Keratinocyte (primary cell): Measurements from ENCODE around the gene CACNG4. TPM values are rescaled to one million over a fixed set of nuclear protein-coding genes. Genes with fewer than 3 reads are reported as not detected.

ENCODE experiments used
- DNase-seq: peaks from one replicate; pipeline ENCODE4 v3.0.0-alpha.2; 2011; ENCODE audit warnings: low read depth, missing footprints, low spot score
- FAIRE-seq: peaks from 2 replicates; lab custom pipeline; 2011; peaks lifted over from hg19 to GRCh38; lab: Jason Lieb, UNC
- H2AFZ ChIP-seq: 2 replicates; pipeline ENCODE4 v1.6.0; 2012; ENCODE audit warnings: low read length, control low read depth, inconsistent platforms; ENCODE audit not compliant: control insufficient read depth
- H3K27ac ChIP-seq: 2 replicates; pipeline ENCODE4 v1.5.1; 2011; ENCODE audit warnings: low read length; ENCODE audit not compliant: control insufficient read depth, insufficient read depth
- H3K27me3 ChIP-seq: 3 replicates; pipeline ENCODE4 v1.6.0; 2011; ENCODE audit warnings: low read length; ENCODE audit not compliant: control insufficient read depth, insufficient read depth; ENCODE audit errors: extremely low read depth
- H3K36me3 ChIP-seq, 2 experiments: 2 replicates in 1 of 2; 3 replicates in 1 of 2; pipeline ENCODE4 v1.5.1; 2011; ENCODE audit warnings: low read length in 2 of 2, mild to moderate bottlenecking in 1 of 2; ENCODE audit not compliant: control insufficient read depth in 2 of 2, insufficient read depth in 2 of 2; ENCODE audit errors: extremely low read depth in 1 of 2
- H3K4me1 ChIP-seq: 3 replicates; pipeline ENCODE4 v1.5.1; 2011; ENCODE audit warnings: low read length; ENCODE audit not compliant: control insufficient read depth, insufficient read depth; ENCODE audit errors: extremely low read depth
- H3K4me2 ChIP-seq: 3 replicates; pipeline ENCODE4 v1.6.0; 2011; ENCODE audit warnings: low read depth, low read length; ENCODE audit not compliant: control insufficient read depth, insufficient read depth; ENCODE audit errors: extremely low read depth
- H3K4me3 ChIP-seq, 3 experiments: fragments of 200-600 bp in 1 of 3; sonication (generic) in 1 of 3; 2 replicates in 2 of 3; 3 replicates in 1 of 3; pipeline ENCODE4 v1.5.1; 2011 to 2016; ENCODE audit warnings: low read length in 3 of 3, mild to moderate bottlenecking in 3 of 3, control low read depth in 2 of 3, inconsistent platforms in 1 of 3, low read depth in 1 of 3, mixed read lengths in 1 of 3, mixed run types in 1 of 3, moderate library complexity in 1 of 3; ENCODE audit not compliant: control insufficient read depth in 2 of 3, insufficient read depth in 2 of 3; ENCODE audit errors: extremely low read depth in 1 of 3
- H3K79me2 ChIP-seq: 2 replicates; pipeline ENCODE4 v1.6.0; 2012; ENCODE audit warnings: low read length; ENCODE audit not compliant: control insufficient read depth, insufficient read depth
- H3K9ac ChIP-seq: 3 replicates; pipeline ENCODE4 v1.6.0; 2011; ENCODE audit warnings: low read length; ENCODE audit not compliant: control insufficient read depth, insufficient read depth; ENCODE audit errors: extremely low read depth
- H3K9me1 ChIP-seq: 3 replicates; pipeline ENCODE4 v1.6.0; 2011; ENCODE audit warnings: low read length; ENCODE audit not compliant: control insufficient read depth, insufficient read depth; ENCODE audit errors: extremely low read depth
- H3K9me3 ChIP-seq: 2 replicates; pipeline ENCODE4 v1.5.1; 2012; ENCODE audit warnings: low read depth, low read length; ENCODE audit not compliant: control insufficient read depth
- H4K20me1 ChIP-seq: 3 replicates; pipeline ENCODE4 v1.6.0; 2011; ENCODE audit warnings: low read length; ENCODE audit not compliant: control insufficient read depth, insufficient read depth; ENCODE audit errors: extremely low read depth
- EZH2 ChIP-seq: IDR thresholded peaks from one replicate; pipeline ENCODE4 v1.6.1; 2012; ENCODE audit warnings: inconsistent platforms, mild to moderate bottlenecking, low read length, moderate library complexity
- dilution Hi-C: fragments of 300-500 bp; cut with MboI; formaldehyde crosslinking; loops from one replicate; pipeline ENCODE4 v1.7.0; 2020; ENCODE audit warnings: low sequenced_read_pairs; ENCODE audit not compliant: extremely low pct_ligation_motif_present
- polyA plus RNA-seq, 5 experiments: library from polyadenylated mRNA; depleted of rRNA in 3 of 5; stranded (reverse) in 3 of 5; stranded (forward) in 1 of 5; unstranded in 1 of 5; fragments of >200 nt; gene quantifications; 1 replicate in 1 of 5; 2 replicates in 3 of 5; 3 replicates in 1 of 5; pipeline versions ENCODE4 v1.2.1 to v1.2.3, GENCODE V29; 2011 to 2012; ENCODE audit warnings: missing spikeins in 2 of 5, low read depth in 1 of 5, low replicate concordance in 1 of 5
- TF ChIP-seq, protein P1 (sequence below), 3 experiments: IDR thresholded peaks in 1 of 3; conservative IDR thresholded peaks in 1 of 3; optimal IDR thresholded peaks in 1 of 3; 2 replicates in 2 of 3; 3 replicates in 1 of 3; pipeline versions ENCODE3 to v1.5.1; 2011; ENCODE audit warnings: low read length in 3 of 3, mild to moderate bottlenecking in 3 of 3, moderate library complexity in 2 of 3, control low read depth in 1 of 3, inconsistent platforms in 1 of 3; ENCODE audit not compliant: insufficient read depth in 2 of 3; ENCODE audit errors: extremely low read depth in 1 of 3

CACNG4 gene
- polyA plus RNA-seq, 1 donor (not counting 4 experiments of a cell fraction or from before 2014, with no cell fraction given): not detected

DNA sequence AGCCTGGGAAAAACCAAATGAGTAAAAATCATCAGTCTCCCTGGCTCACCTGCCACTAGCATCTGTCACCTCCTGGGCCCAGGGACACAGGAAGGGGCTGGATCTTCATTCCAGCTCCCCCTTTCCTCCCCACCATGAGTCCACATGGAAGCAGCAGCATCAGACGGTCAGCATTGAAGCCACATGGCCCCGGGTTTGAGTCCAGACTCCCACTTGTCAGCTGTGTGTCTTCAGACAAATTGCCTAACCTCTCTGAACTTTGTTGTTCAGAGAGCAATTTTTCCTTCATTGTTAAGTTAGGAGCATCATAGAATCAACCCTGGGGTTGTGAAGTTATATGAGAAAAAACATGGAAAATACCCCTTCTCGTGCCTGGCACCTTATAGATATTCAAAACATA lies 10.7 kb downstream of the CACNG4 start:
- no peaks in the 10 kb centered on the region for H3K9me1 ChIP-seq
- peaks cover 26% of the 10 kb centered on the region for H3K27me3 ChIP-seq
- no peaks in the 10 kb centered on the region for H3K79me2 ChIP-seq
- no peak overlapping the region for H3K27ac ChIP-seq
- no peak overlapping the region for H2AFZ ChIP-seq
- TF ChIP-seq, protein P1, sequence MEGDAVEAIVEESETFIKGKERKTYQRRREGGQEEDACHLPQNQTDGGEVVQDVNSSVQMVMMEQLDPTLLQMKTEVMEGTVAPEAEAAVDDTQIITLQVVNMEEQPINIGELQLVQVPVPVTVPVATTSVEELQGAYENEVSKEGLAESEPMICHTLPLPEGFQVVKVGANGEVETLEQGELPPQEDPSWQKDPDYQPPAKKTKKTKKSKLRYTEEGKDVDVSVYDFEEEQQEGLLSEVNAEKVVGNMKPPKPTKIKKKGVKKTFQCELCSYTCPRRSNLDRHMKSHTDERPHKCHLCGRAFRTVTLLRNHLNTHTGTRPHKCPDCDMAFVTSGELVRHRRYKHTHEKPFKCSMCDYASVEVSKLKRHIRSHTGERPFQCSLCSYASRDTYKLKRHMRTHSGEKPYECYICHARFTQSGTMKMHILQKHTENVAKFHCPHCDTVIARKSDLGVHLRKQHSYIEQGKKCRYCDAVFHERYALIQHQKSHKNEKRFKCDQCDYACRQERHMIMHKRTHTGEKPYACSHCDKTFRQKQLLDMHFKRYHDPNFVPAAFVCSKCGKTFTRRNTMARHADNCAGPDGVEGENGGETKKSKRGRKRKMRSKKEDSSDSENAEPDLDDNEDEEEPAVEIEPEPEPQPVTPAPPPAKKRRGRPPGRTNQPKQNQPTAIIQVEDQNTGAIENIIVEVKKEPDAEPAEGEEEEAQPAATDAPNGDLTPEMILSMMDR (optimal IDR thresholded peaks at IDR 0.05 in 1 of 3, IDR thresholded peaks at IDR 0.05 in 1 of 3, conservative IDR thresholded peaks at IDR 0.05 in 1 of 3; ENCODE audit: extremely low read depth in 1 of 3, insufficient read depth in 2 of 3, low read length in 3 of 3): no peak
- no peak for TF ChIP-seq EZH2
- dilution Hi-C loops: no loop called here
- H3K9ac ChIP-seq: no peak overlapping the region
- H3K4me2 ChIP-seq: no peak overlapping the region
- H3K9me3 ChIP-seq: no peaks in the 10 kb centered on the region
- H3K4me3 ChIP-seq: no peak overlapping the region
- no peaks in the 10 kb centered on the region for H3K36me3 ChIP-seq
- no peaks in the 10 kb centered on the region for H4K20me1 ChIP-seq
- FAIRE-seq (no peak), DNase-seq (no peak)
- H3K4me1 ChIP-seq: peaks cover 3% of the 10 kb centered on the region

GRCh38 chr17:66975614-66976378 lies 11.3 kb downstream of the CACNG4 start:
- no peaks in the 10 kb centered on the region for H4K20me1 ChIP-seq
- H2AFZ ChIP-seq: no peak overlapping the region
- no peak overlapping the region for H3K4me2 ChIP-seq
- H3K9me1 ChIP-seq: no peaks in the 10 kb centered on the region
- peaks cover 4% of the 10 kb centered on the region for H3K4me1 ChIP-seq
- no peak overlapping the region for H3K4me3 ChIP-seq
- H3K27ac ChIP-seq: no peak overlapping the region
- no peak for DNase-seq
- dilution Hi-C loops: no loop called here
- H3K9me3 ChIP-seq: no peaks in the 10 kb centered on the region
- FAIRE-seq: no peak
- peaks cover 26% of the 10 kb centered on the region for H3K27me3 ChIP-seq
- TF ChIP-seq, protein P1 (optimal IDR thresholded peaks at IDR 0.05 in 1 of 3, IDR thresholded peaks at IDR 0.05 in 1 of 3, conservative IDR thresholded peaks at IDR 0.05 in 1 of 3; ENCODE audit: extremely low read depth in 1 of 3, insufficient read depth in 2 of 3, low read length in 3 of 3): peak; percentile 28 to 73 (median 50)
- no peak for TF ChIP-seq EZH2
- no peak overlapping the region for H3K9ac ChIP-seq
- no peaks in the 10 kb centered on the region for H3K36me3 ChIP-seq
- no peaks in the 10 kb centered on the region for H3K79me2 ChIP-seq
